GM23338 (cell line): ENCODE results near the gene ODAM. TPM values are rescaled to one million over a fixed set of nuclear protein-coding genes. Genes with fewer than 3 reads are reported as not detected.
"Not testable (repeated sequence)": the region's sequence is repeated elsewhere in the genome, so short reads cannot be mapped to it uniquely, and the experiment has no call there.

Source experiments
- ATAC-seq: fragments of 200-7000 bp; cut with Tn5 transposase; 3 replicates; pipeline ENCODE4 v1.9.1; 2020
- DNase-seq: peaks from one replicate; pipeline ENCODE4 v3.0.0-alpha.2; 2015; ENCODE audit warnings: low spot score
- H2AFZ ChIP-seq: fragments of 200-600 bp; sonication (generic); 2 replicates; pipeline ENCODE4 v1.8.0; 2016; ENCODE audit warnings: antibody characterized with exemption, mild to moderate bottlenecking, moderate library complexity
- H3F3A ChIP-seq: fragments of 200-600 bp; sonication (generic); replicated peaks from 2 replicates; pipeline ENCODE4 v1.8.0; 2017; ENCODE audit warnings: antibody characterized with exemption, mixed run types, low read depth
- H3K27ac ChIP-seq: fragments of 200-600 bp; sonication (generic); 2 replicates; pipeline ENCODE4 v1.6.1; 2016; ENCODE audit warnings: low read depth
- H3K27me3 ChIP-seq: fragments of 200-600 bp; sonication (generic); 2 replicates; pipeline ENCODE4 v1.8.0; 2016; ENCODE audit warnings: mild to moderate bottlenecking, mixed run types, moderate library complexity; ENCODE audit not compliant: insufficient read depth
- H3K36me3 ChIP-seq: fragments of 200-600 bp; sonication (generic); 2 replicates; pipeline ENCODE4 v1.8.0; 2016; ENCODE audit warnings: mild to moderate bottlenecking; ENCODE audit not compliant: insufficient read depth
- H3K4me1 ChIP-seq: fragments of 200-600 bp; sonication (generic); 2 replicates; pipeline ENCODE4 v1.8.0; 2016; ENCODE audit warnings: mild to moderate bottlenecking, moderate library complexity; ENCODE audit not compliant: insufficient read depth
- H3K4me2 ChIP-seq: fragments of 200-600 bp; sonication (generic); 2 replicates; pipeline ENCODE4 v1.7.1; 2017; ENCODE audit warnings: mixed run types
- H3K4me3 ChIP-seq: fragments of 200-600 bp; sonication (generic); 2 replicates; pipeline ENCODE4 v1.6.1; 2016; ENCODE audit warnings: mixed run types
- H3K79me2 ChIP-seq: fragments of 200-600 bp; sonication (generic); replicated peaks from 2 replicates; pipeline ENCODE4 v1.8.0; 2017; ENCODE audit warnings: mild to moderate bottlenecking; ENCODE audit not compliant: insufficient read depth
- H3K9me2 ChIP-seq: fragments of 200-600 bp; sonication (generic); 2 replicates; pipeline ENCODE4 v1.8.0; 2017; ENCODE audit not compliant: insufficient read depth
- H4K20me1 ChIP-seq: fragments of 200-600 bp; sonication (generic); replicated peaks from 2 replicates; pipeline ENCODE4 v1.8.0; 2017; ENCODE audit warnings: mild to moderate bottlenecking; ENCODE audit not compliant: insufficient read depth
- H3K27ac Mint-ChIP-seq: 2 replicates; pipeline ENCODE4 v1.8.0; 2020; ENCODE audit warnings: inconsistent platforms, mild to moderate bottlenecking, moderate library complexity, mixed read lengths
- H3K27me3 Mint-ChIP-seq: 3 replicates; pipeline ENCODE4 v1.8.0; 2022; ENCODE audit warnings: low read depth, mild to moderate bottlenecking, moderate library complexity, mixed read lengths, inconsistent platforms; ENCODE audit not compliant: insufficient read depth, poor library complexity
- H3K36me3 Mint-ChIP-seq: 3 replicates; pipeline ENCODE4 v1.8.0; 2021; ENCODE audit warnings: low read depth, mild to moderate bottlenecking, inconsistent platforms, moderate library complexity, mixed read lengths
- H3K4me1 Mint-ChIP-seq: 3 replicates; pipeline ENCODE4 v1.8.0; 2020; ENCODE audit warnings: mild to moderate bottlenecking, inconsistent platforms, mixed read lengths
- H3K4me3 Mint-ChIP-seq: 3 replicates; pipeline ENCODE4 v1.8.0; 2021; ENCODE audit warnings: moderate library complexity, mild to moderate bottlenecking, inconsistent platforms, mixed read lengths
- H3K9me3 Mint-ChIP-seq: 3 replicates; pipeline ENCODE4 v1.8.0; 2020; ENCODE audit warnings: moderate library complexity, mild to moderate bottlenecking, inconsistent platforms, mixed read lengths
- EZH2 ChIP-seq: fragments of 200-600 bp; sonication (generic); IDR thresholded peaks from one replicate; pipeline ENCODE4 v1.8.0; 2017; ENCODE audit warnings: antibody characterized with exemption, mild to moderate bottlenecking, low read depth; ENCODE audit not compliant: unreplicated experiment
- JUNB ChIP-seq: IDR thresholded peaks from one replicate; pipeline ENCODE4 v1.6.1; 2016; ENCODE audit warnings: antibody characterized with exemption; ENCODE audit not compliant: unreplicated experiment
- NANOG ChIP-seq: IDR thresholded peaks from 2 replicates; pipeline ENCODE4 v1.6.1; 2016; ENCODE audit warnings: antibody characterized with exemption, borderline replicate concordance
- POLR2AphosphoS5 ChIP-seq: IDR thresholded peaks from 2 replicates; pipeline ENCODE4 v1.6.1; 2016; ENCODE audit warnings: antibody characterized with exemption, low read depth
- STAT1 ChIP-seq: IDR thresholded peaks from one replicate; pipeline ENCODE4 v1.6.1; 2016; ENCODE audit warnings: antibody characterized with exemption; ENCODE audit not compliant: unreplicated experiment
- ZNF114 ChIP-seq: fragments of 250-450 bp; sonication (Bioruptor Pico); IDR thresholded peaks from 2 replicates; pipeline ENCODE4 v1.5.0; 2020; ENCODE audit warnings: mild to moderate bottlenecking, moderate library complexity
- ZNF331 ChIP-seq: fragments of 250-450 bp; sonication (Bioruptor Pico); IDR thresholded peaks from 2 replicates; pipeline ENCODE4 v1.5.0; 2020; ENCODE audit warnings: low read depth, mild to moderate bottlenecking, moderate library complexity
- polyA plus RNA-seq: library from polyadenylated mRNA; unstranded; fragments of >200 nt; fragmentation: Nextera tagmentation; extraction: Ambion mirVana; gene quantifications from 2 replicates; pipeline ENCODE4 v1.2.1, GENCODE V29; 2016
- total RNA-seq: library from RNA; depleted of rRNA; stranded (reverse); fragments of >200 nt; shearing (Covaris generic); gene quantifications from 2 replicates; pipeline ENCODE4 v1.2.3, GENCODE V29; 2014
- TF ChIP-seq, protein P1 (sequence below): IDR thresholded peaks from one replicate; pipeline ENCODE4 v1.6.1; 2018; ENCODE audit warnings: antibody characterized with exemption; ENCODE audit not compliant: unreplicated experiment

Gene ODAM
- total and polyA plus RNA-seq, 2 experiments from 2014 or later, result not detected

DNA sequence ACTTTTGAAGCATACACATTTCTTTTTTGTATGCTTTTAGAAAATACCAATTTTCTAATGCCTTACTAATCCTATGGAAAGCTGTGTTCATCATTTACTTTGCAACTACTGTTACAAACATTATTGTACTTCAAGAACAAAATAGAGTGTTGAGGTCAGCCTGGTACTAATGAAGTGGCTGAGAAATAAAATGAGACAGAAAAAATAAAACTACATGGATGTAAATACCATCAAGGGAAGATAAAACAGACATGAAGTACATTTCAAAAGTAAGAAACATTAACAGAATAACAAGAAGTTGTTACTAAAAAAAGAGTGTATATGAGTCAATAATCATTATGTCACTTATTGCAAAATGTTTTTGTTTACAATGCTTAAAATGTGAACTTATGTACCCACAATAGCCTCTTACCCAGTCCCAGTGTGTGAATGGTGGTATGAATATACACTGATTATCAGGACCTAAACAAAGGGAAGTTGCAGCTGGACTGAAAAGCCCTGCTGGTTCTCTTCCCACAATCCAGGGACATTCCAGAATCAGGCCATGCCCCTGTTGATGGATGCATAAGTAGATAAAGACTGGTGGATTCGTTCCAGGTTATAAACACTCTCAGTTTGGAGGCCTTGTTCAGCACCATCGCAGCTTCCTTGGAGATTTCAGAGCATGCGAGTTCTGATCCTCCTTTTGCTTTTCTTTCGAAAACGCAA is 44.5 kb downstream of the ODAM start:
- H3K27me3 ChIP-seq, result no peaks in the 10 kb centered on the region
- no peaks in the 10 kb centered on the region for H4K20me1 ChIP-seq
- Mint-ChIP-seq H3K4me1 (no peaks in the 10 kb centered on the region), H3K27me3 (no peaks in the 10 kb centered on the region), H3K36me3 (no peaks in the 10 kb centered on the region), H3K9me3 (no peaks in the 10 kb centered on the region), H3K27ac (no peak overlapping the region), H3K4me3 (no peak overlapping the region)
- H3F3A ChIP-seq, result no peaks in the 10 kb centered on the region
- no peak overlapping the region for H3K4me2 ChIP-seq
- H3K79me2 ChIP-seq, result no peaks in the 10 kb centered on the region
- no peaks in the 10 kb centered on the region for H3K4me1 ChIP-seq
- ATAC-seq (no peak), DNase-seq (no peak)
- no peak overlapping the region for H3K27ac ChIP-seq
- TF ChIP-seq, protein P1, sequence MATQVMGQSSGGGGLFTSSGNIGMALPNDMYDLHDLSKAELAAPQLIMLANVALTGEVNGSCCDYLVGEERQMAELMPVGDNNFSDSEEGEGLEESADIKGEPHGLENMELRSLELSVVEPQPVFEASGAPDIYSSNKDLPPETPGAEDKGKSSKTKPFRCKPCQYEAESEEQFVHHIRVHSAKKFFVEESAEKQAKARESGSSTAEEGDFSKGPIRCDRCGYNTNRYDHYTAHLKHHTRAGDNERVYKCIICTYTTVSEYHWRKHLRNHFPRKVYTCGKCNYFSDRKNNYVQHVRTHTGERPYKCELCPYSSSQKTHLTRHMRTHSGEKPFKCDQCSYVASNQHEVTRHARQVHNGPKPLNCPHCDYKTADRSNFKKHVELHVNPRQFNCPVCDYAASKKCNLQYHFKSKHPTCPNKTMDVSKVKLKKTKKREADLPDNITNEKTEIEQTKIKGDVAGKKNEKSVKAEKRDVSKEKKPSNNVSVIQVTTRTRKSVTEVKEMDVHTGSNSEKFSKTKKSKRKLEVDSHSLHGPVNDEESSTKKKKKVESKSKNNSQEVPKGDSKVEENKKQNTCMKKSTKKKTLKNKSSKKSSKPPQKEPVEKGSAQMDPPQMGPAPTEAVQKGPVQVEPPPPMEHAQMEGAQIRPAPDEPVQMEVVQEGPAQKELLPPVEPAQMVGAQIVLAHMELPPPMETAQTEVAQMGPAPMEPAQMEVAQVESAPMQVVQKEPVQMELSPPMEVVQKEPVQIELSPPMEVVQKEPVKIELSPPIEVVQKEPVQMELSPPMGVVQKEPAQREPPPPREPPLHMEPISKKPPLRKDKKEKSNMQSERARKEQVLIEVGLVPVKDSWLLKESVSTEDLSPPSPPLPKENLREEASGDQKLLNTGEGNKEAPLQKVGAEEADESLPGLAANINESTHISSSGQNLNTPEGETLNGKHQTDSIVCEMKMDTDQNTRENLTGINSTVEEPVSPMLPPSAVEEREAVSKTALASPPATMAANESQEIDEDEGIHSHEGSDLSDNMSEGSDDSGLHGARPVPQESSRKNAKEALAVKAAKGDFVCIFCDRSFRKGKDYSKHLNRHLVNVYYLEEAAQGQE, result no peak
- TF ChIP-seq POLR2AphosphoS5 (no peak), ZNF114 (CRISPR knock-in tag) (no peak), EZH2 (no peak)
- H3K4me3 ChIP-seq, result no peak overlapping the region
- no peaks in the 10 kb centered on the region for H3K36me3 ChIP-seq
- no peaks in the 10 kb centered on the region for H3K9me2 ChIP-seq
- peak overlapping the region; percentile 73; the same call in 1 of the 2 replicates for H2AFZ ChIP-seq

DNA sequence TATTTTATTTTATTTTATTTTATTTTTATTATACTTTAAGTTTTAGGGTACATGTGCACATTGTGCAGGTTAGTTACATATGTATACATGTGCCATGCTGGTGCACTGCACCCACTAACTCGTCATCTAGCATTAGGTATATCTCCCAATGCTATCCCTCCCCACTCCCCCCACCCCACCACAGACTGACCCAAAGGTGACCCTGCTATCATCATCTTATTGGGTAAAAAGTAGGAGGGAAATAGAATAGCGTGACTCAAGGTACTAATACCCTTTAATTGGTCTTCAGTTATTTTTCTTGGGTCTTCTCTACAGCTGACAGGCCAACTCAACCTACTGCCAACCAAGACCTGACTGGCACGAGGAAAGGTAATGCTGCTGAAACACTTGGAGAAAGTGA is 46.8 kb downstream of the ODAM start, which contains the start of gene CSN3:
CSN3 (plus strand) TSS at position 301 of the 400 bp plus-strand sequence. CDS start 2,223 bp downstream, outside the sequence.
- not testable (repeated sequence) for H3K79me2 ChIP-seq, H3K4me1 Mint-ChIP-seq, H2AFZ ChIP-seq, H3K4me2 ChIP-seq, H3K27me3 ChIP-seq, ATAC-seq, H3K36me3 Mint-ChIP-seq, H3K9me2 ChIP-seq, DNase-seq, H3K4me3 ChIP-seq, H3K36me3 ChIP-seq, H3F3A ChIP-seq, H3K27ac ChIP-seq, H3K27me3 Mint-ChIP-seq, H3K27ac Mint-ChIP-seq, H3K4me1 ChIP-seq, H4K20me1 ChIP-seq, H3K9me3 Mint-ChIP-seq, H3K4me3 Mint-ChIP-seq

DNA sequence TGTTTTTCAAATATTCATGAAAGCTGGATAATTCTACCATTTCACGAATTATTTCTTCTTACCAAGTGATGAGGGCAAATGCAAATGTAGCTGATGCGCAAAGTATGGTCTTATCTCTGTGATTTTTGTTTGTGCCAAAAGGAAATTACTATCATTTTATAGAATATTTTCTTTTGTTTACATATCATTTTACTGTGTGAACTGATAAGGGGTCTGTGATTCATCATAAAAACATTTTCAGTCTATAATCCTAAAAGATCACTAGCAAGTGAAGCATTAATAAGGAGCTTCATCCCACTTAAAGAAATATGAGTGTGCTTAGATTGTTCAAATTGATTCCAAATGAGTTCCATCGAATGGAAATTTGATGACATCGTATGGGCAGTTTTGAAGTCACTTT is 47.6 kb downstream of the ODAM start:
- H3K4me1 Mint-ChIP-seq, result no peaks in the 10 kb centered on the region
- no peaks in the 10 kb centered on the region for H4K20me1 ChIP-seq
- H3K4me3 Mint-ChIP-seq, result no peak overlapping the region
- DNase-seq (no peak), ATAC-seq (no peak)
- no peaks in the 10 kb centered on the region for H3K36me3 ChIP-seq
- H3K27ac ChIP-seq, result no peak overlapping the region
- H3K4me3 ChIP-seq, result no peak overlapping the region
- H3K9me2 ChIP-seq, result no peaks in the 10 kb centered on the region
- H3K4me1 ChIP-seq, result no peaks in the 10 kb centered on the region
- no peaks in the 10 kb centered on the region for H3K27me3 ChIP-seq
- H3K36me3 Mint-ChIP-seq, result no peaks in the 10 kb centered on the region
- no peaks in the 10 kb centered on the region for H3F3A ChIP-seq
- H3K9me3 Mint-ChIP-seq, result no peaks in the 10 kb centered on the region
- H2AFZ ChIP-seq, result no peak overlapping the region
- no peak overlapping the region for H3K27ac Mint-ChIP-seq
- H3K27me3 Mint-ChIP-seq, result no peaks in the 10 kb centered on the region
- no peak overlapping the region for H3K4me2 ChIP-seq
- no peaks in the 10 kb centered on the region for H3K79me2 ChIP-seq
- no peak for TF ChIP-seq NANOG
- no peak for TF ChIP-seq POLR2AphosphoS5
- no peak for TF ChIP-seq ZNF331
- no peak for TF ChIP-seq STAT1
- TF ChIP-seq JUNB, result no peak
- no peak for TF ChIP-seq EZH2
